DMS153 (cell line): Measurements from ENCODE around the gene FAM110A.
"Not testable (repeated sequence)": the region's sequence is repeated elsewhere in the genome, so short reads cannot be mapped to it uniquely, and the experiment has no call there.

Source experiments
- DNase-seq: peaks from one replicate; lab custom pipeline; 2025; lab: John Stamatoyannopoulos, UW

FAM110A gene

GRCh38 chr20:844473-845225 is 11.1 kb downstream of the FAM110A start:
- DNase-seq: peak; percentile 90

GRCh38 chr20:845226-845868 is 11.8 kb downstream of the FAM110A start:
- no peak for DNase-seq

GRCh38 chr20:845941-846893 is 12.7 kb downstream of the FAM110A start:
- DNase-seq: no peak

- no peak for DNase-seq
These were observed 13.4 kb downstream of the FAM110A start for GRCh38 chr20:846894-847278.

GRCh38 chr20:848193-848592 is 14.7 kb downstream of the FAM110A start:
- DNase-seq: no peak

GRCh38 chr20:848731-849130 is 15.2 kb downstream of the FAM110A start:
- DNase-seq: not testable (repeated sequence)

- DNase-seq: no peak
These were observed 20.0 kb downstream of the FAM110A start for GRCh38 chr20:853406-853996.

GRCh38 chr20:854601-855000 is 21.1 kb downstream of the FAM110A start:
- DNase-seq: no peak

GRCh38 chr20:855466-856360 is 22.2 kb downstream of the FAM110A start:
- no peak for DNase-seq

- no peak for DNase-seq
These were observed 22.9 kb downstream of the FAM110A start for GRCh38 chr20:856361-856775.

GRCh38 chr20:858011-858410 is 24.5 kb downstream of the FAM110A start:
- DNase-seq: no peak

GRCh38 chr20:859751-860231 is 26.3 kb downstream of the FAM110A start:
- DNase-seq: no peak

- no peak for DNase-seq
These were observed 27.4 kb downstream of the FAM110A start for GRCh38 chr20:860891-861290.

- DNase-seq: no peak
These were observed 31.9 kb downstream of the FAM110A start for GRCh38 chr20:865440-865839.

GRCh38 chr20:868279-868678 is 34.8 kb downstream of the FAM110A start:
- DNase-seq: no peak

- DNase-seq: no peak
These were observed 36.1 kb downstream of the FAM110A start for GRCh38 chr20:869606-870005.

GRCh38 chr20:870758-871157 is 37.2 kb downstream of the FAM110A start:
- DNase-seq: no peak

GRCh38 chr20:871436-871835 is 37.9 kb downstream of the FAM110A start:
- no peak for DNase-seq

- no peak for DNase-seq
These were observed 38.4 kb downstream of the FAM110A start for GRCh38 chr20:871948-872347.

- no peak for DNase-seq
These were observed 39.5 kb downstream of the FAM110A start for GRCh38 chr20:872855-873520.
